NOMO-1 treated with DMSO at 0.1 percent for 48 hours (cell line): ENCODE measurements around the gene CREB1.
"Not testable (repeated sequence)": the region's sequence is repeated elsewhere in the genome, so short reads cannot be mapped to it uniquely, and the experiment has no call there.

Source experiments
- DNase-seq: peaks from one replicate; lab custom pipeline; 2025; ENCODE audit not compliant: unreplicated experiment; lab: John Stamatoyannopoulos, UW

Gene CREB1

GRCh38 chr2:207529330-207530159 lies at the start of gene CREB1:
Gene CREB1, plus strand, starts transcription at chr2:207529962. Its CDS starts 25,674 bp downstream, at chr2:207555636.
- peak; percentile 98 for DNase-seq

- no peak for DNase-seq
These were observed 49.2 kb upstream of the CREB1 start for GRCh38 chr2:207480521-207481040.

GRCh38 chr2:207481924-207482323 lies 47.8 kb upstream of the CREB1 start:
- no peak for DNase-seq

GRCh38 chr2:207482630-207483029 lies 47.1 kb upstream of the CREB1 start:
- no peak for DNase-seq

- no peak for DNase-seq
These were observed 46.7 kb upstream of the CREB1 start for GRCh38 chr2:207483066-207483465.

- DNase-seq: no peak
These were observed 46.3 kb upstream of the CREB1 start for GRCh38 chr2:207483477-207483876.

GRCh38 chr2:207484444-207485391 lies 45.0 kb upstream of the CREB1 start:
- DNase-seq: peak; percentile 12

GRCh38 chr2:207487650-207488311 lies 42.0 kb upstream of the CREB1 start:
- no peak for DNase-seq

- no peak for DNase-seq
These were observed 40.5 kb upstream of the CREB1 start for GRCh38 chr2:207489251-207489650.

GRCh38 chr2:207490441-207490840 lies 39.3 kb upstream of the CREB1 start:
- no peak for DNase-seq

- DNase-seq: no peak
These were observed 38.7 kb upstream of the CREB1 start for GRCh38 chr2:207491086-207491485.

GRCh38 chr2:207491956-207492355 lies 37.8 kb upstream of the CREB1 start:
- peak; percentile 33 for DNase-seq

GRCh38 chr2:207492461-207492860 lies 37.3 kb upstream of the CREB1 start:
- DNase-seq: peak; percentile 15

- no peak for DNase-seq
These were observed 35.6 kb upstream of the CREB1 start for GRCh38 chr2:207494137-207494536.

GRCh38 chr2:207496936-207497335 lies 32.8 kb upstream of the CREB1 start:
- not testable (repeated sequence) for DNase-seq

- DNase-seq: no peak
These were observed 32.2 kb upstream of the CREB1 start for GRCh38 chr2:207497596-207497995.

- DNase-seq: no peak
These were observed 31.3 kb upstream of the CREB1 start for GRCh38 chr2:207498427-207498826.

GRCh38 chr2:207499114-207499513 lies 30.6 kb upstream of the CREB1 start:
- DNase-seq: peak; percentile 79

GRCh38 chr2:207501802-207502576 lies 27.8 kb upstream of the CREB1 start:
- no peak for DNase-seq

- peak; percentile 91 for DNase-seq
These were observed 27.1 kb upstream of the CREB1 start for GRCh38 chr2:207502577-207503198.
